Frontal cortex (tissue), 4 donors: ENCODE measurements around the gene COMMD4. TPM values are rescaled to one million over a fixed set of nuclear protein-coding genes. Genes with fewer than 3 reads are reported as not detected.
A peak's percentile ranks its signal among the peaks of the same experiment; 100 is the strongest.
"Not testable (repeated sequence)": the region's sequence is repeated elsewhere in the genome, so short reads cannot be mapped to it uniquely, and the experiment has no call there.

Source experiments
- DNase-seq, 2 donors: peaks; one replicate each; pipeline ENCODE4 v3.0.0; 2012; ENCODE audit warnings: low spot score in 2 of 2
- FAIRE-seq: peaks from 2 replicates; lab custom pipeline; 2012; peaks lifted over from hg19 to GRCh38; lab: Jason Lieb, UNC
- total RNA-seq: library from RNA; depleted of rRNA; stranded (reverse); fragments of >200 nt; gene quantifications from one replicate; pipeline ENCODE4 v1.2.3, GENCODE V29; 2014
- donor health status: control.
- donor health status: control.
- donor health status: control.

Gene COMMD4
- total RNA-seq, result 21.2 TPM

DNA sequence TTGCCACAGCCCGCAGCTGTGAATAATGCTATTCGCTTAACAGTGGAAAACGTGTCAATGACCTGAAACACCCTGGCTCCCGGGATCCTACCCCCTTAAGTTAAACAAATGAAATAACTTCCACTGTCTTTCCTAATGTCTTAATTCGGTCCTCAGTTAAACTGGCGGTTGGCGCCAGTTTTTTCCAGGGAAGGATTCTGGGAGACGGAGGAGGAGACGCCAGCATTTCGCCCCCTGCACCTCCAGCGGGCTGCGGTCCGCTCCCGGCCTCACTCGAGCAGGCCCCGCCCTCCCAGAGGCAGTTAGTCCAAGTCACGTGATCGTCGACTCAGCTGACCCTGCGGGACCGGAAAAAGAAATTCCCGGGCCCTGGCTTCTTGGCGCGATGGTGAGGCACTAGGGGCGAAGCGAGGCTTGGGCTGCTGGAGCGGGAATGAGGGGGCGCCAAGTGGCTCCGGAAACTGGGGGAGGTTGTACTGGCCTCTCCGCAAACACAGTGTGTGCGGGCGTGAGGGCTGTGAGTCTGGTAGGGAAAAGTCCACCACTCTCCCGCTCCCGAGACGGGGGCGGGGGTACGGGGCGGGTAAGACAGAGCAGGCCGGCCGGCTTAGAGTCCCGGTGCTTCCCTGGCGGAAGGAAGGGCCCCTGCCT lies at the start of gene COMMD4:
TSS of gene COMMD4 (plus strand) at position 359 of the 651 bp plus-strand sequence. CDS start at position 386, 27 bp downstream.
- DNase-seq, result peak; percentile 67 to 73
- FAIRE-seq, result no peak

DNA sequence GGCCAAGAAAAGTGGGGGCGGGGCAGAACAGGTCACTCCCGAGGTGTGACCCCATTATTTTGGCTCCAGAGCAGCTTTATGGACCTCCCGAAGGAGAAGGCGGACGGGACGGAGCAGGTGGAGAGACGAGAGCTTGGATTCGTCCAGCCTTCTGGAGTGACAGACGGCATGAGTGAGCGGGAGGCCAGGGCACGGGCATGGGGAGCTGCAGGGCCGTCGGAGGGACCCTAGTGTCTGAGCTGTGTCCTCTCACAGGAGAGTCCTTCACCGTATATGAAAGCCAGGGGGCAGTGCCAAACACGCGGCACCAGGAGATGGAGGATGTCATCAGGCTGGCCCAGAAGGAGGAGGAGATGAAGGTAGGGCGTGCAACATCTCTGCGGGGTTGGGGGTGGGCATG lies 42.2 kb upstream of the COMMD4 start:
- not testable (repeated sequence) for DNase-seq, FAIRE-seq

GRCh38 chr15:75298541-75299310 lies 37.1 kb upstream of the COMMD4 start:
- FAIRE-seq, DNase-seq: not testable (repeated sequence)

DNA sequence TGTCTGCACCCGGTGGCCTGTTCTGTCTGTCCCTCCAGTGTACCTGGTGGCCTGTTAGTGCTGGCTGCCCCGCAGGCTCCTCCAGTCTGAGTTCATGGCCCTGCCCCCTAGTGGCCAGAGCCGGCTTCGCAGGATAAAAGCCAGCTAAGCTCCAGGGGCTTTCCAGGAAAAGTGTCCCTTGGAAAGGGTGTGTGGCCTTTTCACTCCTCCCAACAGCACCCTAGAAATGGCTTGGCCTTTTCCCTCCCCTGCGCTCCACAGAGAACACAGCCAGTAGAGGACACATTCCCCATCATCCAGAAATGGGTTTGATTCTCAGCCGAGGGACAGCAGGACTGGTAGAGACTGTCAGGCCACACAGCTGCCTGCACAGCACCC lies 36.6 kb upstream of the COMMD4 start:
- not testable (repeated sequence) for FAIRE-seq

GRCh38 chr15:75300026-75300425 lies 35.8 kb upstream of the COMMD4 start:
- DNase-seq, FAIRE-seq: not testable (repeated sequence)

More for the DNA sequence above, 36.6 kb upstream of the COMMD4 start:
- not testable (repeated sequence) for DNase-seq

DNA sequence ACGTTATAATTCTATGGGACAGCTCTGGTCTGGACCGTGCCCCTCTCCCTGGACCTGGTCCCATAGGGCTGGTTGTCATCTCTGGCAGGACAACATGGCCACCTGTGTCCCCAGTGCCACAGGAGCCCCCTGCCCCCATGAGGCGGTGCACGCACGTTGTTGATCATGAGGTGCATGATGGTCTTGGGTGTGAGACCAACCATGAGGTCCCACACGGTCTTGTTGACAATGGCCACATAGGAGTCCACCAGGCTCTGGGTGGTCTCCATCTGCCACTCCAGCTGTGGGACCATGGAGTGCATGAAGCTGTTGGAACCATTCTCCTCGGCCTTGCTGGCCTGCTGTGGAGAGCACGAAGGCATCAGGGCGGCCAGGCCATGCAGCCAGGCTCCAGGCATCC lies 33.5 kb upstream of the COMMD4 start:
- FAIRE-seq (no peak), DNase-seq (no peak)

GRCh38 chr15:75302753-75303152 lies 33.1 kb upstream of the COMMD4 start:
- not testable (repeated sequence) for DNase-seq, FAIRE-seq

- DNase-seq (no peak), FAIRE-seq (no peak)
These were observed 29.7 kb upstream of the COMMD4 start for GRCh38 chr15:75306188-75306587.

DNA sequence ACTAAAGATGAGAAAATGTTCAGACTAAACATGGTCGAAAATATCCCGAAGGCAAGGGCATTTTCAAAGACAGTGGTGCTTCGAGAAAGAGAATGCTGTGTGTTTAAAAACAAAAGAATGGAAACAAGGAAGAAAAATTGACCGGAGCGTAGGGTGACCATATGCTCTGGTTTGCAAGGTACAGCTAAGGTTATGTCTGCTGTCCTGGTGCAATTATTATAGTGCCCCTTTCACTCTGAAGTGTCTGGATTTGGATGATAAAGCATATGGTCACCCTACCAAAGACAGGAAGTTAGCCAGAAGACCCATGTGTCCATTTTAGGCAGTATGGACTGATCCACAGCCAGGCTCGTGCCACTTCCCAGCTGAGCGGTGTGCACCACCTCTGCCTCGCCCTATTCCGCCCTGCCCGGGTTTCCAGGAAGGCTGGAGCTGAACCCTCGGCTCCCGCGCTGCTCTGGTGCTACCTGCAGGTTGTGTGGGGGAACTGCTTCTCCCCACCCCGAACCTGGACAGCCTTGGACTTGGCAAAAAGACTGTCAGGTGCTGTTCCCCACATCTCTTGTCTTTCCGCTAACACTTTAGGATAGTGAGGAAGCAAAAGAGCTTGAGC lies 28.0 kb upstream of the COMMD4 start:
- no peak for FAIRE-seq

GRCh38 chr15:75309711-75310110 lies 26.2 kb upstream of the COMMD4 start:
- FAIRE-seq (no peak), DNase-seq (no peak)

More for the DNA sequence above, 28.0 kb upstream of the COMMD4 start:
- no peak for DNase-seq

DNA sequence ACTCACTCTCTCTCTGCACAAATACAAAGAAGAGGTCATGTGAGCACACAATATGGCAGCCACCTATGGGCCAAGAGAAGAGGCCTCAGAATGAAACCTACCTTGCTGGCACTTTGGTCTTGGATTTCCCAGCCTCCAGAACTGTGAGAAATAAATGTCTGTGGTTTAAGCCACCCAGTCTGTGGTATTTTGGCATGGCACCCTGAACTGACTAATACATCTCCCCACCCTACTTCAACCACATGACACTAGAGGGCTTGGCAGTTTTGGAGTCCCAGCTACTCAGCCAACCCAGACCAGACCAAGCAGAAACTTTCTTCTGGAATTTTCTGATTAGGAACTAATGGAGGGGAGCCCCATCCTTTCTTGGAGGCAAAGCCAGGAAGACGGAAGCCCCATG lies 23.3 kb upstream of the COMMD4 start:
- not testable (repeated sequence) for FAIRE-seq

DNA sequence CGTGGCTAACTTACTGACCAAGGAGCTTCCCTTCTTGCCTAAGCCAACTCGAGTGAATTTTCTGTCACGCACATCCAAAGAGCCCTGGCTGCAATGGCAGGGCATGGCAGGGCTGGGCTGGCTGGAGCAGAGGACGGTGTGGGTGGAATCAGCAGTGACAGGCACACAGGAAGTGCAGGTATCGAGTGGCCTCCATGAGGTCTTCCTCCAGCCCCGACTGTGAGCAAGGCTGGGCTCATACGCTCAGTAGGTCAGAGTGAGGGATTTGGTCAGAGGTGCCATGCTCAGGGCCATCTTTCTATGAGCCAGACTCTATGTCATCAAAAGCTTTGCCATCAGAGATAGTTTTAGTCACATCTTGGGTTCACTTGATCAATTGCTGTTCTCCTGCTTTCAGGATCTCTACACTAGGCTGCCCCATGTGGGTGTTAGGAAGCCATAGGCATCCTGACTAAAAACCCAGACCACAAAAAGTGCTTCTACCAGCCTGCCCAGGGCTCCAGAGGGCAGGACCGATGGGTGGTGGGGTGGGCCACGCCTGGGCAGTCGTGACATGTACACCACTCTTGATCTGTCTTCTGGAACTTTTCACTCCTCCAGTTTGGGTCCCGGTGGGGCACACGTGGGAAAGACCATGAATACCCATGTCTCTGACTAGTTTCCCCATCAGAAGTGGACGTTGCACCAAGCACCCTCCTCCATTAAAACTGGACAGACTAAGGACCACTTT lies 22.6 kb upstream of the COMMD4 start:
- FAIRE-seq (no peak), DNase-seq (no peak)

More for the DNA sequence above, 23.3 kb upstream of the COMMD4 start:
- DNase-seq, result not testable (repeated sequence)

- DNase-seq (no peak), FAIRE-seq (no peak)
These were observed 21.1 kb upstream of the COMMD4 start for GRCh38 chr15:75314552-75315290.

DNA sequence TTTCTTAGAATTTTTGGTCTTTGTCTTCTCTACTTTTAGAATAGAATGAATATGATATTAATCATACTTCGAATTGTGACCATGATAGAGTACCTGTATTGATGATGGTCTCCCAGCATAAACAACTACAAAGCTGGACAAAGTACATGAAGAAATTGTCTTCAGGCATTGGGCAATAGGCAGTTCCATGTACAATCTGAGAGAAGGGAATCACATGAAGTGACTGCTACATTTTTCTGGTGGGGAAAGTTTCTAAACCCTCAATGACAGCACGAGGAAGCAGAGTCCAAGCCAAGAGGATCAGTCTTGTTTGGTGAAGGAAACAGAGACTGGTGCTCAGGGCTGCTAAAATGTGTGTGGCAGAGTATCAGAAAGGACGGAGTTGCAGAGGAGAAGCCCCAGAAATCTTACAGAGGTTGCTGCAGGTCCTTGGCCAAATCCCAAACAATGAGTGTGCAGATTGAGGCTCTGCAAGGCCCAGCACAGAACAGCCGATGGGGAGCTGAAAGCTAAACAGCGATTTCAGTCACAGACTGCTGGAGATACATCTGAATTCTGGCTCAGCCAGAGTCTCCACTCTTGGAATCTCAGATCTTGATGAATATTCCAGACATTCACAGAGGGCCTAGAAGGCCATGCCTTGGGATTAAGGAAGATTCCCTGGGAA lies 16.5 kb upstream of the COMMD4 start:
- not testable (repeated sequence) for DNase-seq, FAIRE-seq

DNA sequence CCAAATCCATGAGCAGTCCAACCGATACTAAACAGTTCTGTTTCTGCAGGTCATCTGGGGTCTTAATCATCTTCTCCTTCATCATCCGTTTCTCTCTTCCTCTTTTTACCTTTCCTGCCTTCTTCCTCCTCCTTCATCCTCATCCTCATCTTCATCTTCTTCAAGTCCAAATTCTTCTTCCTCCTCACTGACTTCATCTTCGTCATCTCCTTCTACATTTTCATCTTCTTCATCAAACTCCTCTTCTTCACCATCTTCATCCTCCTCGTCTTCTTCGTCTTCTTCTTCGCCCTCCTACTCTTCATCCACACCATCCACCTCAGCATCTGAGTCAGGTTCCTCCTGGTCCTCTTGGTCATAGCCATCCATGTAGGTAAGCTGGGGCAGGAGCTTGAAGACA lies 14.2 kb upstream of the COMMD4 start:
- DNase-seq (no peak), FAIRE-seq (no peak)

- DNase-seq (no peak), FAIRE-seq (no peak)
These were observed 9.9 kb upstream of the COMMD4 start for GRCh38 chr15:75325922-75326321.

GRCh38 chr15:75327005-75327404 lies 8.9 kb upstream of the COMMD4 start:
- FAIRE-seq (no peak), DNase-seq (no peak)

- no peak for FAIRE-seq
These were observed 8.4 kb upstream of the COMMD4 start for GRCh38 chr15:75327491-75327890.

More at GRCh38 chr15:75327491-75327890, 8.4 kb upstream of the COMMD4 start:
- no peak for DNase-seq
